Left hindlimb (tissue), 1 donor: ENCODE data around the gene MBLAC2.

ENCODE experiments used
- DNase-seq: peaks from one replicate; pipeline ENCODE4 v3.0.0-alpha.2; 2018

The MBLAC2 gene

DNA sequence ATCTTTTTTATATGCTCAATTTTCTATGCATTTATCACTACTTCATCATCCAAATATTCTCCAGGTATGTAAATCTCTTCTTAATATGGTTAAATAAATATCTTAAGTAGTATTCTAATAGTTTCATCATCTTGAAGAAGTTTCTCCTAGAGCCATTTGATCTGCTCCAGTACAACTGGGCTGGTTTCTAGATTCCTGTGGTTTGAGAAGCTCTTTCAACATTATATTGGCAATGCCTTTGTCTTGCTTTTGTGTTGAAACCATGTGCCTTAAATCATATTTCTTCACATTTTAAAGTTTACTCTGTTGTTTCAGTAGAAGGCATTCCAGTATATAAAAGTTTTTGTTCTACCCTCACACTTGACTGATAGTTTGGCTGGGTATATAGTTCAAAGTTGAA is 27.6 kb downstream of the MBLAC2 start:
- DNase-seq = no peak

DNA sequence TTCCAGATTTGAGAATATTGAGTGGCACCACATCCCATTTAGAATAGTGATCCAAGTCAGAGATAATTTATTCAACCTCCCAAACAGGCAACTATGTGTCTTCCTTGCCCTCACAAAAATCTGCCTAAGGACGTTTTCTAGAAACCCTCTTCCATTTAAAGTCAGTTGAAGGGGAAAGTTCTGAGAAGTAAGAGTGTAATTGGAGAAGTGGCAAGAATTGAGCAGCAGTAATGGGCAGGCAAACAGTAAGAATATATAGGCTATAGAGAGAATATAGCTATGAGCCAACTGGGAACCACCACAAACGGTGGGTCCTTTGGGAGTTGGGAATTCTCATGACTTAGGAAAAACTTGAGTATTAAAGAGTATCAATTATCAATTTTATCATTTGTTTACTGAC is 33.9 kb downstream of the MBLAC2 start:
- no peak for DNase-seq

DNA sequence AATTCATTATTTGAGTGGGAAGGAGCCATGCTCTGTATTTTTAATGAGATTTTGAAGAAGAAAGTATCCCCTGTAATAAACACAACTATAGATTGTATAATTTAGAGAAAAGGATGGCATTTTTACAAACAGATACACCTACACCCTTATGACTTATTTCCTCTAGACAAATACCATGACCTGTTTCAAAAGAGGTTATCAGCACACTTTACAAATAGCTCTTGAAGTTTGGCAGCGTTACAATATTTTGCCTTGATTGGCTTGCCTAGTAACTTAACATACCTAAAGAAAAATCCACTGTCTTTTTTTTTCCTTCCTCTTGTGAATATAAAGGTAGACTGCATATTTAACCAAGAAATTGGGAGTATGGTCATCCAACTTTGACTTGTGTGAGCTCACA is 36.5 kb downstream of the MBLAC2 start:
- DNase-seq = no peak

DNA sequence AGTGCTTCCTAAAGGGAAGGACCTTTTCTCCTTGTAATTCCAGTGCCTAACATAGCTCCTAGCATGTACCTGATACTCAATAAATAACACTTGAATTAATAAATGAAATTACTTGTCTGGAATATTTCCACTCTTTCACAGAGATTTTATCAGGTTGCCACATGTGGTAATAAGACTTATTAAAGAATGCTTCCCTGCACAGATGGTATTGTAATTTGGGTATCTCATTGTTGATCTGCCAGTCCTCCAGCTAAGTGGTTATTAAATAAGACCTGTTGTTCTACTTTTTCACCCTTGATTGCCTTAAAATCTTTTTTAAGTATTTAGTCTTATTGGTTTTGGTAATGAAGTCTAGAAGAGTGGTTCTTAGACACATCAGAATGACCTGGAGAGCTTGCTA is 36.9 kb downstream of the MBLAC2 start:
- DNase-seq = no peak

DNA sequence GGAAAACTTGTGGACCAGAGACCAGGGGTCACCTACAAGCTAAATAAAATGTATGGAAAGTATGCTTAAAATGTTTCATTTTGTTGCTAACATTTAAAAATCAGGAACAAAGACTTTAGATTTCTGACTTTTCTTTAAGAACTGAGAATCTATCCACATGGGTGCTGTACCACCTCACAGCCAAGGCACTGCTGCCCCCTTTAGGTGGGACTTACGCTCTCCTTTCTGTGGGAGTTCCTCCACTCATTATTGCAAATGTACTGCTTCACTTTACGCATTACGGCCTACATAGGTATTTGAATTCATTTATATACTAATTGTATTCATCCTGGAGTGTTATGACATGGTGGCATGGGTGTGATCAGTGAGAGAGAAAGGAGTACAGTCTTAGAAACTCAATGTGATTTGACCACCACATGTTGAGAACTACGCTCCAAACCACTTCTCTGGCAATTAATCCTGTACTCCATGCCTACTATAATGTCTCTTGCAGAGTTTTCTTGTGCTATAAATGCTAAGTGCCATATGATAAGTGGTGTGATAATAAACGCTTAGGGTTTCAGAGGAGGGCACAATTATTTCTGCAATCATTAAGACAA is 40.4 kb downstream of the MBLAC2 start:
- no peak for DNase-seq

DNA sequence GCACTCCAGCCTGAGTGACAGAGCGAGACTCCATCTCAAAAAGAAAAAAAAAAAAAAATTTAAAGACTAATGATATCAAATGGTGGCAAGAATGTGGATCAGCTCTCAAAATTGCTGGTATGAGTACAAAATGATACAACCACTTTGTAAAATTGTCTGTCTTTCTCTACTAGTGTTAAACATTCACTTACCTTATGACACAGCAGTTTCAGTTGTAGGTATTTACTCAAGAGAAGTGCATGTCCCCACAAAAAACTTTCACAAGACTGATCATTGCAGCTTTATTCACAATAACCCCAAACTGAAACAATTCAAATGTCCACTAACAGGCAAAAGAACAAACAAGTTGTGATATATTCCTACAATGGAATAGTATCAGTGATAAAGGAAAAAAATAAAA is 50.3 kb downstream of the MBLAC2 start:
- DNase-seq = no peak

DNA sequence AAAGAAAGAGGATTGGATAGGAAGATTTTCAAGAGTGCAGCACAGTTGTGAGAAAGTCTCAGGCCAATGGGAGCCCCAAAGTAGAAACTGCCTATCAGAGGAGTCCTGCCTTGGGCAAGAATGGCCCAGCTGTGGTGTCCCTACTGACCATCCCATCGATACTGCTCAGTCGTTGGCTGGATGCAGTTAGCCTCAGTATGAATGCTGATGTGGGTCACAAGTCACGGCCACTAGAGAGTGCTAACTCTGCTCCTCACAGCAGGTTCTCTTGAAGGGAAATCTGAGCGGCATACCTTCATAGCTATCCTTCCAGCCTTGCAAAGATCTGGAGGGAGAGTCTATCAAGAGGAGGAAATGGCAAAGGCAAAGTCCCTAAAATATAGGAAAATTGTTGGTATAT is 53.4 kb downstream of the MBLAC2 start:
- no peak for DNase-seq

DNA sequence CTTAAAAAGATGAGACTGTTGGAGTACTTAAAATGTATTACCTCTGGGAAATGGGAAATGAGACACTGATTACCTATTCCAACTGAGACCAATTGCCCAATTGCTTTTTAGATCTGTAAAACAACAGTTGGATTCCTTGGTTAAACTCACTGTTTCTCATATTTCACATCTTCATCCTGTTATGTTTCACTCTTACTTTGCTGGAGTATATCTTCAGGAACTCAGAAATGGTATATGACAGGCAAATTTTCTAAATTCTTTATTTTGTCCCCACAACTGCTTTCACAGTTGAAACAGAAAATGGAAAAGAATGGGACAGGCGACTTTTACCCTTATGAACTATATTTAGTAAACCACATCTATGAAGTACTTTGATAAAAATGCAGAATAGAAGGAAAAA is 56.4 kb downstream of the MBLAC2 start:
- DNase-seq = no peak

DNA sequence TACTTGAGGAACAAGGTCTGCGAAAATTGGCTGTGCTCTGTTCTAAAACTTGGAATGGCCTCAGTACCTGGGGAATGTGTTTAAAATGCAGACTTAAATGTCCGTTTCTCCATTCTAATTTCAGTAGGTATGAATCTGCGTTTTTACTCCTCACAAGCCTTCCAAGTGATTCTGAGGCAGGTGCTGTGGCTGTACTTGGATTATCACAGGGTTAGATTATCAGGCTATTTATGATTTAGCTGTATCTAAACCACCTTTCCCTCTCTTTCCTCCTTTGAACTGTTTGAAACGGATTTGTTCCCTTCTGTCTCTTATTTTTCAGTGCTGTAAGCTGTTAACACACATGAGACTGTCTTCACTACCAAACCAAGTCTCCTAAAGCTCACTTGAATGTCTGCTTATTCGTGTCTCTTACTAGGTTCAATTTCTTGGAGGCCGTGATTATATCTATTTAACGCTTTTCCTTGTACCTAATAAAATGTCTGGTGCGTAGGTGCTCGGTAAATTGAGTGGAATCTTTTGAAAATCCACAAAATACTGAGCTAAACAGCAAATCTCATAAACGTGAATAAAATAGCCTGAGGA is 64.3 kb downstream of the MBLAC2 start:
- DNase-seq = no peak

DNA sequence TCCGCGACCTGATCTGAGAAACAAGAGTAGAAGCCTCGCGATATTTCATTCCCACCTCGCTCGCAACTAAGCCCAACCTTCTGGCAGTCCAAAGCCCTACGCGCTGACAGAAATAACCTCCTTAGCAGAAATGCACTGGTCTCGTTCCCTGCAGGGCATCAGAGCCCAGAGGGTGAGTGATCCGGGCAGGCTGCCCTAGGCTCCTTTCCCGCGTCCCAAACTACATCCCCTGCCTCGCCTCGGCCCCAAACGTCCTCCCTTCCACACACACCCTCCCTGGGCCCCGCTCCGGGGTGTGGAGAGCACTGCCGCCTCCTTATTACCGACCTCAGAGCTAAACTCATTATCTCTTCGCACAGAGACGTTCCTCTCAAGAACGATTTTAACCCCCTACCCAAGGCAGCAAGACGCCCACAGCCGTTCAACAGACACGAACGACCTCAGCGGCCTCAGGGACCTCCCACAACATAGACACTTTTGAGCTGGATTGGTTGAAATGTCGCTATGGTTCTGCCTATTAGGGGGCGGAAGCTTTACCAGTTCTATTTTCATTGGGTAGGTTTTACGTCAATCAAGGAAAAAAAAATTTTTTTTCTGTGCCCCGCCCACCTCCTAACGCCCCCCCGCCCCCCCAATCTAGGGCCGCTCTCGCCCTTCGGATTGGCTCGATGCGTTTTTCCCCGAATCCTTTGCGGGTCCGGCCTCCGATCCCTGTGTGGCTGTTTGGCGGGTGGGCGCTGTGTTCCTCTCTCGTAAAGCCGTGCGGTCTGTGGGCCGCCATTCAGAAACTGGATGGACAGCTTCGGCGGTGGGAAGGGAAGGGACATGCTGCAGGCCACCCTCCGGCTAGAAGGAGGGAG is 65.0 kb downstream of the MBLAC2 start, which contains the start of gene CETN3:
Gene CETN3, minus strand, starts transcription at position 439 of the 860 bp plus-strand sequence. Its CDS starts 95 bp downstream, at position 344.
- peak; percentile 97 for DNase-seq

DNA sequence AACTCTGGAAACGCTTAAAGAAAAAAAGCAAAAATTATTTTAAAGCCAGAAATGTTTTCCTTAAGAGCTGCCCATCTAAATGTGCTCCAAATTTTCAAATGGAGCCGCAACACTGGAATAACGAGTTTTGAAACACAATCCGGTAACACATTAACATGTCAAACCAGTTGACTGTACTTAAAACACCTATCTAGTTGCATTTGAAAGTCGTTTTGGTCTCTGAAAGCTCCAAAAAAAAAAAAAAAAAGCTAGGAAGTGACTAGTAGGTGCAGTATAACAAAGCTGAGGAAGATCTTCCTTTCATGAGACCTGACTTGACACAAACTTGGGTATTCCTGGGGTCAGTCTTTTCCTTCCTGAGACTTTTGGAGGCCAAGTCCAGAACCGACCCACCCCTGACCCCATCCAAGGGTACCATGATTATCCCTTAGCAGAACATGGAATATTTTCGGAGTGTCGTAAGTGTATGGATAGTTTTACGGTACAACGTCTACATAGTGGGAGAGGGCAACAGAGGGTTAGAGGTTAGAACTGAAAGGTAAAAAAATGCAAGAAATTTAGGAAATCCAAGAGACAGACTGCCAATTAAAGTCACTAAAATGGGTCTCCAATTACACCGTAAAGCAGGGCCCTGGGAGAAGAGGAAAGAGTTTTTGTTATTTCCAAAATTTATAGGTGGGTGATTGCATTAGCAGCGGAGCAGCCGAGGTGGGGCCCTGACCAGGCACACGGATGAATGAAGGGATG is 65.8 kb downstream of the MBLAC2 start:
- DNase-seq = no peak
